CD4-positive, alpha-beta T cell treated with Interleukin-12 subunit alpha and Interleukin-12 subunit beta, for 1 hour (primary cell): Measurements from ENCODE around the gene DPP7.

Experiments used
- DNase-seq: peaks from one replicate; pipeline ENCODE4 v3.0.0-alpha.2; 2020

DPP7 gene

DNA sequence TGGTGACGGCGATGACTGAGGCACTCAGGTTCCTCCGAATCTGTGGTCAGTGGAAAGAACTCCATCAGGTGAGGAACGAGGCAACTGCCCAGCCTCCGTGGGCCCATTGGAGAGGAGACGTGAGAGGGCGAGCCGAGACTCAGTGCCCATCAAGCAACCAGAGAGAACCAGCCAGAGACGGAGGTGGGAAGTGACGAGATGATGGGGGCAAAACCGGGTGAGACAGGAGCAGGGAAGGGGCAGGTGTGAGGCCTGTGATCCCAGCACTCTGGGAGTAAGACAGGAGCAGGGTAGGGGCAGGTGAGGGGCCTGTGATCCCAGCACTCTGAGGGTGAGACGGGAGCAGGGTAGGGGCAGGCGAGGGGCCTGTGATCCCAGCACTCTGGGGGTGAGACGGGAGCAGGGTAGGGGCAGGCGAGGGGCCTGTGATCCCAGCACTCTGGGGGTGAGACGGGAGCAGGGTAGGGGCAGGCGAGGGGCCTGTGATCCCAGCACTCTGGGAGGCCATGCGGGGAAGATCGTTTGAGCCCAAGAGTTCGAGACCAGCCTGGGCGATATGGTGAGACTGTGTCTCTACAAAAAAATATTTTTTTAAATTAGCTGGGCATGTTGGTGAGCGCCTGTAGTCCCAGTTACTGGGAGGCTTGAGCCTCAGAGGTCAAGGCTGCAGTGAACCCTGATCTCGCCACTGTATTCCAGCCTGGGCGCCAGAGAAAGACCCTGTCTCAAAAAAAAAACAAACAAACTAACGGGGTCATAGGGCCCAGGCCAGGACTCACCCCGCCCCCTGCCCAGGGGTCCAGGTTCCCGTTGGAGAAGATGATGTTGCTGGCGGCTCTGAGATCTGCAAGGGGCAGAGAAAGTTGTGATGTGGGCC, 3.4 kb downstream of the DPP7 start:
- DNase-seq, result no peak

DNA sequence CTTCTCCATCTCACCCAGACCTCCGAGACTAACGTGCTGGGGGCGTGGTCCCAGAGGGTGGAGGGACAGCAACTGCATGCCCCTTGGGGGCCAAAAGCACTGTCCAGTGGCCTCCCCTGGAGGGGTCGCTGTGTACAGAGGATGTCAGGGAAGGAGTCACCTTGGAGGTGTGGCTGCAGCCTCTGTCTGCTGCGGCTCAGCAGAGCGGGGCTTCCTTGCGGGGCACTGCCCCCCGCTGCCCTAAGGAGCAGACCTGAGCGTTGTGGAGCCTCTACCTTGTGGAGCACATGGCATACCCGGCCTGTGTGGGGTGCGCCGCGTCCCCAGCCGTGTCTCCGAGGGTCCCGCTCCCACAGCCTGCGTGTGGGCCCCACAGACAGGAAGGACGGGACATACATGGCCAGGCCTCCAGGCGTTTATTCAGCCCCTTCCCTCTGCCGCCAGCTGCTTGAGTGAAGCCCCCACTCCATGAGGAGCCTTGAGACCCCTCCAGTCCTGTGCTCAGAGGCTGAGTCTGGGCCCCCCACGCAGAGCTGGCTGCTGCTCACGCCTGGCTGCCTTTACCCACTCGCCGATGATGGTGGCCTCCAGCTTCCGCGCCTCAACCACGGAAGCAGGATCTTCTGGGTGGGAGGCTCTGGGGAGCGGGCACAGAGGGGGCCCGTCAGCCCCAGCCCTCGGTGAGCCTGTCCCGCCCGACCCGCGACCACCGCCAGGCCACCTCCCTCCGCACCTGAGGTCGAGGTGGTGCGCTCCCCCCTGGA, 4.2 kb downstream of the DPP7 start:
- no peak for DNase-seq

DNA sequence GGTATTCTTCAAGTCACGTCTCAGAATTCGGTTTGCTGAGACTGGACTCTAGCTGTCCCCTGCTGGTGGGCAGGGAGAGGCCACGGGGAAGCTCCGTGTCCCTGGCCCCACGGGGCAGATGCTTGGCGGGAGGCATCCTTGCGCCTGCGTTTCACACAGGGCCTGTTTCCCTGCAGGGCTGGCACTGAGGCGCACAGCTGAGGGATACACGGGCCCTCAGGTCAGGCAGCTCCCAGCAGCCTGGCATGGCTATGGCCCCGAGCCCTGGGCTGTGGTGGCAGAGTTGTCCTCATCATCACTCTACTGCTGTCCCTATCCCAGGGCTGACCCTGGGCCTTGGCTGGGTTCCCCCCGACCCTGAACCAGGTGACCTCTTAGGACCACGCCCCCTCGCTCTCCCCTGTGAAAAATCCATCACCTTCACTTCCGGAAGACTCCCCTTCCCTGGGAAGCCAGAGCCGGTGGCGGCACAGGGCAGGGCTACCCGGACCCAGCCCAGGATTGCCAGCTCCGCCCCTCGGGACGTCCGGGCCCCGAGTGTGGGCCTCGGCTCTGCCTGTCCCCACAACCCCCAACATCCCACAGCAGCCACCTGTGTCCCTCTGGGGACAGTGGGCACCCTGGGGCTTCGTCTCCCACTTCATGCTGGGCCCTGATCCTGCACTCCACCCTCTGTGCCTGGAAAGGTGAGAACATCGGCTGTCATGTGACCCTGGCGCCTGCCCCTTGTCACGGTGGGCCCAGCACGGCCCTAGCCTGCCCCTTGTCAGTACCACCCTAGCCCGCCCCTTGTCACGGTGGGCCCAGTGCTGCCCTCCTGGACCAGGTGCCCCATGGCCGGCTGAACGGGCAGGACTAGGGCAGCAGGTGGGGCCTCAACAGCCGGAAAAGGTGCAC, 5.0 kb downstream of the DPP7 start:
- no peak for DNase-seq

DNA sequence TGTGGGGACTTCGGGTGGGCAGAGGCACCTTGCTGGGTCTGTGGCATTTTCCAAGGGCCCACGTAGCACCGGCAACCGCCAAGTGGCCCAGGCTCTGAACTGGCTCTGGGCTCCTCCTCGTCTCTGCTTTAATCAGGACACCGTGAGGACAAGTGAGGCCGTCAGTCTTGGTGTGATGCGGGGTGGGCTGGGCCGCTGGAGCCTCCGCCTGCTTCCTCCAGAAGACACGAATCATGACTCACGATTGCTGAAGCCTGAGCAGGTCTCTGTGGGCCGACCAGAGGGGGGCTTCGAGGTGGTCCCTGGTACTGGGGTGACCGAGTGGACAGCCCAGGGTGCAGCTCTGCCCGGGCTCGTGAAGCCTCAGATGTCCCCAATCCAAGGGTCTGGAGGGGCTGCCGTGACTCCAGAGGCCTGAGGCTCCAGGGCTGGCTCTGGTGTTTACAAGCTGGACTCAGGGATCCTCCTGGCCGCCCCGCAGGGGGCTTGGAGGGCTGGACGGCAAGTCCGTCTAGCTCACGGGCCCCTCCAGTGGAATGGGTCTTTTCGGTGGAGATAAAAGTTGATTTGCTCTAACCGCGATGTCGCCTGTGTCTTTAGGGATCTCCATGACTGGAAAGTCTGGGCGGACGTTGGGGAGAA, 5.8 kb downstream of the DPP7 start:
- no peak for DNase-seq

DNA sequence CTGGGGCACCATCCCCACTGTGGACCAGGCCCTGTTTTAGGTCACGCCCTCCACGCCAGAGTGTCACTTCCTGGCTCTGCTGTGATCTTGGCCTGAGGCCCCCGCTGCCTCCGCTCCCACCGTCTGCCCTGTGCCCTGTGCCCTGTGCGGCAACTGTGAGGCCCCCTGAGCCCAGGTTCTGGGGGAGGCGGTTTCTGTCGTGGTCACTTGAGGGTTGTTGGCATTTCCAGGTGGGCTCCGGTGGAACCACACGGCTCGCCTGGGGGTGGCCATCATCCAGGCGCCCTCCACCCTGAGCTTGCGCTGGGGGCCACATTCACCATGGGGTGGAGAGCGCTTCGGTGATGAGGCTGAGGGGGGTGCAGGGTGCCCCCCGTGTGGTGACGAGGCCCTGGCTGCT, 6.6 kb downstream of the DPP7 start:
- no peak for DNase-seq

DNA sequence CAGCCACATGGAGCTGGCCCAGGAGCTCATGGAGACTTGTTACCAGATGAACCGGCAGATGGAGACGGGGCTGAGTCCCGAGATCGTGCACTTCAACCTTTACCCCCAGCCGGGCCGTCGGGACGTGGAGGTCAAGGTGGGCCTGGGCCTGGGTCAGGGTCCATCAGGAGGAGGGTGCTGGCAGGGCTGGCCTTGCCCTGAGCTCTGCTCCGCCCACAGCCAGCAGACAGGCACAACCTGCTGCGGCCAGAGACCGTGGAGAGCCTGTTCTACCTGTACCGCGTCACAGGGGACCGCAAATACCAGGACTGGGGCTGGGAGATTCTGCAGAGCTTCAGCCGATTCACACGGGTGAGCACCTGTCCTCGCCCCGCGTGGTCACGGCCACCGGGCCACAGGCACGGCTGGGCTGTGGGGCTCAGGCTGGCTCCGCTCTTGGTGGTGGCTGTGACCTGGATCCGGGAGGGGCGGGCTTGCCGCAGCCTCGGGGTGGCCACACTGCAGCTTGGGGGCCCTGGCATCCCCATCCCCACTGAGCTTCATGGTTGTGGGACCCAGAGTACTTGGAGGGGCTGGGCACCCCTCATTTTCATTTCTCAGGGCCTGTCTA, 7.1 kb downstream of the DPP7 start:
- no peak for DNase-seq

DNA sequence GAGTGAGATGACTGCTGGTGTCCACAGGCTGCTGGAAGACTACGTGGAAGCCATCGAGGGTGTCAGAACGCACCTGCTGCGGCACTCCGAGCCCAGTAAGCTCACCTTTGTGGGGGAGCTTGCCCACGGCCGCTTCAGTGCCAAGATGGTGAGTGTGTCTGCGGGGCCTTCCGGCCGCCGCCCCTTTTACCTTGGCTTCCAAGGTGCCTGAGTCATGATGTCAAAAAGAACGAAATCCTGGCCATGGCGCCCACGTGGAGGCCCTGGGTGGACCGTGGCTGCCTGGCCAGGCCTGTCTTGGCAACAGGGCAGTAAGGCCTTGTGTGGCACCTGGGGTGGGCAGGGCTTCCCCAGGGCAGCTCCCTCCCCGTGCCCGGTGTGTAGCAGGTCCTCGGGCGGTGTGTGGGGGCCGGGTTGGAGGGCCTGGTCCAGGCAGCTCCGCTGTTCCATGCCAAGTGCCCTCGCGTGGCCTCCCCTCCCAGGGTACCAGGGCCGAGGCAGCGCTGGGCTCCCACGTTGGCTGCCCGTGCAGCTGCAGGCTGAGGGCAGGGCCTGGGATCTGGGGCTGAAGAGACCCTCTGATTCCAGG, 7.8 kb downstream of the DPP7 start:
- DNase-seq, result no peak

DNA sequence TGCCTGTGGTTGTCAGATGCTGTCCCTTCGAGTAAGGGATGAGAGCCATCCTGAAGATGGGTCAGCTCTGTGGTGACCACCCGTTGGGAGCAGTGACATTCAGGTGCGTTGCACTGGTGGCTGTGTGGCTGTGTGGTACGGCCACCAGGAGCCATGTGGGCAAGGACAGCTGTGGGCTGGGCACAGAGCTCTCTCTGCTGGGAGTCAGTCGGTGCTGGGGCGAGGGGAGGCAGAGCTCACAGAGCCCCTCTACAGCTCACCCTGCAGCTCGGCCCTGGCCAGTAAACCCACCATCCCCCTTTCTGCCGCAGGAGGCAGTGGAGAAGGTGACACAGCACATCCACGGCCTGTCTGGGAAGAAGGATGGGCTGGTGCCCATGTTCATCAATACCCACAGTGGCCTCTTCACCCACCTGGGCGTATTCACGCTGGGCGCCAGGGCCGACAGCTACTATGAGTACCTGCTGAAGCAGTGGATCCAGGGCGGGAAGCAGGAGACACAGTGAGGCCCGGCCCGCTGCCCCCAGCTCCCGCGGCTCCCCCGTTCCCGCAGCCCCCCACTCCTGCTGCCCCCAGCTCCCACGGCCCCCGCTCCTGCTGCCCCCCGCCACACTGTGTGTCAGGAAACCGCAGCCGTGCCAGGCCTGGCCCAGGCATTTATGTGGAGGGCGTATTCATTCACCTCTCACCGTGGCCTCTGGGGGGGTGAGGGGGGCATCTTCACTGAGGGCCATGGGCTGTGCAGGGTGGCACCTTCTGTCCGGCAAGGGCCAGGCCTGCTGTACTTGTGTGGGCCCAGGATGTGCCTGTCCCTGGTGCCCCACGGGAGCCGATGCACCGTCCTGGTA, 8.5 kb downstream of the DPP7 start:
- no peak for DNase-seq

DNA sequence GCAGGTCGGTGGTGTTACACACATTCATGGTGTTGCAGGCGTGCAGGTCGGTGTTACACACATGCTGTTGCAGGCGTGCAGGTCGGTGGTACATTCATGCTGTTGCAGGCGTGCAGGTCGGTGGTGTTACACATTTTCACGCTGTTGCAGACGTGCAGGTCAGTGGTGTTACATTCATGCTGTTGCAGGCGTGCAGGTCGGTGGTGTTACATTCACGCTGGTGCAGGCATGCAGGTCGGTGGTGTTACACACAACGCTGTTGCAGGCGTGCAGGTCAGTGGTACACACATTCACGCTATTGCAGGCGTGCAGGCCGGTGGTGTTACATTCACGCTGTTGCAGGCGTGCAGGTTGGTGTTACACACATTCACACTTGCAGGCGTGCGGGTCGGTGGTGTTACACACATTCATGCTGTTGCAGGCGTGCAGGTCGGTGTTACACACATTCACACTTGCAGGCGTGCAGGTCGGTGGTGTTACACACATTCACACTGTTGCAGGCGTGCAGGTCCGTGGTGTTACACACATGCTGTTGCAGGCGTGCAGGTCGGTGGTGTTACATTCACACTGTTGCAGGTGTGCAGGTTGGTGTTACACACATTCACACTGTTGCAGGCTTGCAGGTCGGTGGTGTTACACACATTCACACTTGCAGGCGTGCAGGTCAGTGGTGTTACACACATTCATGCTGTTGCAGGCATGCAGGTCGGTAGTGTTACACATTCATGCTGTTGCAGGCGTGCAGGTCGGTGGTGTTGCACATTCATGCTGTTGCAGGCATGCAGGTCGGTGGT, 11.1 kb downstream of the DPP7 start:
- no peak for DNase-seq

DNA sequence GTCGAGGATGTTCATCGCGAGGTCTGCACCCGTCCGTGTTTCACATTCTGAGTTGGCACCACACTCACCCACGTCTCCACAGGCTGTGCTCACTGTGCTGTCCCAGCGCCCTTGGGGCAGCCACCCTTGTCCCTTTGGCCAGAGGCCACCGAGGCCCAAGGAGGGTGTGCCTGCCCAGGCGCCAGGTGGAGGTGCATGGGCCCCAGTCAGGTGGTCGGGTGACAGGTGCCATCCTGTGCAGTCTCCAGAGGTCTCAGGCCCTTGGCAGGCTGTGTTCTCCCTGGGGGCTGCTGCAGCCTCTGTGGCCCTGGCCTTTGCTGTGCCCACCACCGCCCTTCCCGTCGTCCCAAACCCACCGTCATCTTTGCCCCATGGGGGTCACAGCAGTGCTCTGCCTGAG, 15.3 kb downstream of the DPP7 start:
- no peak for DNase-seq

DNA sequence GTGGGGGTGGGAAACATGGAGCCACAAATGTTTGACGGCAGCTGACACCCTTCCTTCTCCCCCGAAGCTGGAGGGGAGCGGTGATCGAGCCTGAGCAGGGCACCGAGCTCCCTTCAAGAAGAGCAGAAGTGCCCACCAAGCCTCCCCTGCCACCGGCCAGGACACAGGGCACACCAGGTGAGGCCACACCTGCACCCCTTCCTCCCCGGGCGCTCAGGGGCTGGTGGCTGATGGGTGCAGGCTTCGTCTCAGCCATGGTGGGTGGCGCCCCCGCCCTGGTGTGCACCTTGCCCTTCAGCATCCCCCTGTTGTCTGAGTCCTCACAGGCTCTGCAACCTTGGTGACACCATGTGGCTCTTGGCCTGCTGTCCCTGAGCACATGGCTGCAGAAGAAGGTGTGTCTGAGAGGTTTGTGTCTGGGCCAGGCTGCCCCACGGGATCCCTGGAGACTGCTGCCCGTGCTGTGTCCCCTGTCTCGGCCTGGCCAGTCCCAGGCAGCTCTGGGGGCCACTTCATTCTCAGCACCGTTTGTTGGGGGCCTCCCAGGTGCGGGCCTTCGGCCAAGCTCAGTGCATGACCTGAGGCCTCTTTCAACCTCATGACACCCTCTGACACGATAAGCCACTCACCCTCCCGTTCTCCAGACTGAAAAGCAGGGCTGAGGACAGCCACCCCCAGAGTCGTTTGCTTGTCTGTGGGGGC, 16.6 kb downstream of the DPP7 start:
- no peak for DNase-seq

DNA sequence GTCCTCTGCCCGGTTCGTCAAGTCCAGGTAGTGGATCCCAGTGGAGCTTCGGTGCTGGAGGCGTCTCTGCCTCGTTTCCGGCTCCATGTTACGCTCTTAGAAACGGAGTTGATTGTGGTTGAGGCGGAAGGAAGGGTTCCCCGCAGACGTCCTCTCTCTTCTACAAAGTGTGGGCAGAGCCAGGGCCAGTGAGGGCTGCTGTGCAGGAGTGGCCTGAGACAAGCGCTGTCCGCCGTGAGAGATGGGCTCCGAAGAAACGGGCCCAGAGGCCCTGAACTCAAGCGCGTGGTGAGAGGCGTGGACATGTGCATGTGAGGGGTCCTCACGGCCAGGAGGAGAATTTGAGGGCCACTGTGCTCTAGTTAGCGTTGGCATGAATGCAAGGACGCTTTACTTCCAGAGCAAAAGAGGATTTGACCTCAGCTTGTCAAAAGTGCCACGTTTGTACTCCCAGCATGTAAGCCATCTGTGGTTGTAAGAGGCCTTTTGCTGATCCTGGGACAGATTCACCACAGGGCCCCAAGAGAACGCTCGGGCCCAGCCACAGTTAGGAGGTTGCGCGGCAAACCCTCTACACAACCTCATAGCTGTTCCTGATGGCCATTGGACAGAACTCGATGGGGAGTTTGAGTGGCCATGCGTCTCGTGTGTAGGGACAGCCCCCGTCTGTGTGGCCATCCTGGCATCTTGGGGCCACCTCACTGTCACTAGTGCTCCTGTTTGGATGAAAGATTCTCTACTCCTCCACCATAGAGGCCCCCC, 17.6 kb downstream of the DPP7 start:
- no peak for DNase-seq

DNA sequence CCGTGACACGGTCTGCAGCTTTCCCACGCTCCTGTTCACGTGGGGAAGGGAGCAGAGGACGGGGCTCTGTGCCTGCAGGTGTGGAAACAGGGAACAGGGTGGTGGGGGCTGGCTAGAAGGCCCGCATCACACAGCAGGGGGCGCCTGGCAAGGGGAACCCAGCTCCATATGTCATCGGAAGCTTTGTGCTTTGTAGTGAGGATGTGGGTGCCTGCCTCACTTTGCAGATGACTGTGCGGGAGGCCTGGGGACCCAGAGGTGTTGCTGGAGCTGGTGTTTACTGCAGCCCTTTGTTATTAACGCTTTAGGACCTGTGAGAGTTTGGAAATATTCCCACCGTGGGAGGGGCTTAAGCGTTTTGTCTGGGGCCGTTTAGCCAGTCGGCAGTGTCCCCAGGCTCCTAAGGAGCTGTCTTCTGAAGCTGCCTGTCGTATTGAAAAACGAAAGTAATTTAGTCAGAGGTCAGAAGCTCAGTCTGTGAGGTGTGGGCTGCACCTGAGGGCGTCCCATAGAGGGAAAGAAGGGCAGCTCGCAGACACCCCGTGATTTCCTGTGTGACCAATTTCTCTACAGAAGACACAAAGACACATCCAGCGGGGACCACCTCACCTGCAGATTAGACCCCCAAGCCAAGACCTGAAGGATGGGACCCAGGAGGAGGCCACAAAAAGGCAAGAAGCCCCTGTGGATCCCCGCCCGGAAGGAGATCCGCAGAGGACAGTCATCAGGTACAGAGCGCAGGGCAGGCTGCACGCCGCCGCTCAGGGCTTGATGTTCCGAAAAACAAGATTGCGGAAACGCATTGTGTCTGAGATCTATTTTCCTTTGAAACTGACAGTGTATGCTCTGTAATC, 18.6 kb downstream of the DPP7 start:
- DNase-seq, result peak; percentile 88

DNA sequence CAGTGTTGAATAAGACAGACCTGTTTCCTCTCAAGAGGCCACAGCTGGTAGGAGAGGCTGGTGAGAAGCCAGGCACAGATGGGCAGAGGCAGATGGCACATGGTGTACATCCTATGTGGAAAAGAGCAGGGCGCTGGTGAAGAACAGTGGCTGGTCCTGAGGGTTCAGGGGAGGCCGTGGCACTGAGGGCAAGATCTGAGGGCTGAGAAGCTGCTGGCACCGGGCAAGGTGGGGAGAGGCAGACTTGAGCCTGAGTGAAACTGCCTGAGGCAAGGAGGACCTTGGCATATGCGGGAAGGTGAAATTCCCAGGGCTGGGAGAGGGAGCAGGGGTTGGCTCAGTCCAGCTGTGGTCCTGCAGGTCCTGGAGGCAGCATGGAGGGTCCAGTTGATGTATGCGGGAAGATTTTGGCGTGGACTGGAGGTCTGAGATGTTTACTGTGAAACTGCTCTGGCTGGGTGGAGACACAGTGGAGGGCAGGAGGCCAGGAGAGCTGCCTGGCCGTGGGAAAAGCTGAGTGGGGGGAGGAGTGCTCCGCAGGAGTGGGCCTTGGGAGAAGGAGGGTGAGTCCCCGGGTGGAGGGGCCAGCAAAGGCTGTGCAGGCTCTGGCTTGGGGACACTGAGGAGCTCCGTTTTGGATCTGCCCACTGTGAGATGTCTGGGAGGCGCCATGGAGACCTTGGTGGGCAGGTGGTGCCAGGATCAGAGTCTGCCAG, 25.1 kb downstream of the DPP7 start:
- DNase-seq, result no peak

DNA sequence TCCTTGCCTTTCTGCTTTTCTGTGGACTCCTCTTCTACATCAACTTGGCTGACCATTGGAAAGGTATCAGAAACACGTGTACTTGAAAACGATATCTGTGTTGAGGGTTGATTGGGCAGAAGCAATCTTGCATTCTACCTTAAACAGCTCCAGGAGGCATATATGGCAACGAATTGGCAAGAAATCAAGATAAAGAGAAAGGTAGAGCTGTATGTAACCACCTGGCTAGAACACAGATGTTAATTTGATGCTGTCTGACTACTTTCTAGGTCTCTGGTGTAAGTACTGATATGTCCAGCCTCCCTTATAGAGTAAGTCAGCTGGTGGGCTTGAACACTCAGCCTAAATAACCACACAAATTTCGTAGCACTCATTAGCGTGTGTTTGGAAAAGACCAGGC, 26.4 kb downstream of the DPP7 start:
- DNase-seq, result no peak

DNA sequence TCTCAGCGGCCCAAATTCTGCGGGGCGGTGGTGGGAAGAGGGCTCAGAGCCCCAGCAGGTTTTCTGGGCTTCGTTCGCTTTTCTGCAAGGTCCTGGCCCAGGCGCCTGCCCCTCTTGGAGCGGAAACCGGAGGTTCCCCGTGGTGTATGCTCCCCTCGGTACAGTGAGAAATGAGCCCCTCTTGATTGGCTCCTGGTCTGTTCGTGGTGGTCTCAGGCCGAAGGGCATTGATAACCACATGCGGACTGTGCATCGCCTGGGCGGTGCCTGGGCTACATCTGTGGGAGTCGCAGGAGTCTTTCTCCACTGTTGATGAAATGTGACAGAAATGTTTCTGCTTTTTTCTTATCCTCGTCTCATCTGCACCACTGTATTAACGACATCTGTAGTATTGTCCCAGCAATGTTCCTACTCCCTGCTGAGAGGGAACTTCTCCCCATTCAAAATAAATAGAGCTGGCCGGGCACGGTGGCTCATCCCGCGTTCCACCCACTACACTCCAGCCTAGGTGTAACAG, 27.1 kb downstream of the DPP7 start:
- no peak for DNase-seq
